ENCODE data around the gene GREB1.

Gene GREB1

DNA sequence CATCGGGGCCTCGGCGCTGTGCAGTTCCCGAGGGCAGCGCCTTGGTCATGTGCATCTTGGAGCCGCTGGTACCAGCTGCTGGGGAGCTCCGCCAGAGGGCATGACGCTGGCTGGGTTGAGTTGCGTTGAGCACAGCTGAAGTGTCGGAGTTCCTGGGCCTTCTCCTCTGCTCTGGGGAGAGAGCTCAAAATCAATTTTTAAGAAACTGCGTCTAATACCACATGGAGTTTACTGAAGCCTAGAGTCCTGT, 48.7 kb downstream of the GREB1 start:
- DNase-seq, result no peak

DNA sequence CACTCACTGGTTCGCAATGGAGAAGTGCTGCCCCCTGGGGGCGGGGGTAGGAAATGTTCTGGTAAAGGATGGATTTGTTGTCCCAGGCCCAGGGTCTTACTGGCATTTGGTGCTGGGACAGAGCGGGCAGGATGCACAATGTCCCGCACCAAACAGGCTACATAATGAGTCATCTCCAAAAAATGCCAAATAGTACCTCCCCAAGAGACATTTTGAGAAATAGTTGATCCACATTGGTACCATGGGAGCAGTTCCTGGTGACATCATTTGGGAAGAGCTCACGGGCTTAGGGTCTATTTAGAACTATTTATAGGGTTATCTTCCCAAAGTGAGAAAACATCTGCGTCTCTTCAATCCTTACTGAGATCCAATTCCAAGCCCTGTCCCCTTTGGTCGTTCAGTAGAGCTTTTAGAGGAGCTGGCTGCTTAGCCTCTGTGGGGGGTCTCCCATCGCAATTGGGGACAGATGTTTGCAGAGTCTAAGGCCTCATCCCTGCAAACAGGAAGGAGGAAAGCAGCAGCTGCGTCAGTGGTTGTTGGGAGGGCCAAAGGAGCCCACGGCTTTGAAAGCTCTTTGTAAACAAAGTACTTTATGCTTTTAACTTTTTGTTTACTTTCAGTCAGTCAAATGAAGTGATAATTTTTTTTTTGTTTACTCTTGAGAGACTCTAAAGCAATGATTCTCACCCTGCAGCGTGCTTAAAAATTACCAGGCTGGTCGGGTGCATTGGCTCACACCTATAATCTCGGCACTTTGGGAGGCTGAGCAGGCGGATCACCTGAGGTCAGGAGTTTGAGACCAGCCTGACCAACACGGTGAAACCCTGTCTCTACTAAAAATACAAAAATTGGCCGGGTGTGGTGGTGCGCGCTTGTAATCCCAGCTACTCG, 49.3 kb downstream of the GREB1 start:
- peak; percentile 16 for DNase-seq

DNA sequence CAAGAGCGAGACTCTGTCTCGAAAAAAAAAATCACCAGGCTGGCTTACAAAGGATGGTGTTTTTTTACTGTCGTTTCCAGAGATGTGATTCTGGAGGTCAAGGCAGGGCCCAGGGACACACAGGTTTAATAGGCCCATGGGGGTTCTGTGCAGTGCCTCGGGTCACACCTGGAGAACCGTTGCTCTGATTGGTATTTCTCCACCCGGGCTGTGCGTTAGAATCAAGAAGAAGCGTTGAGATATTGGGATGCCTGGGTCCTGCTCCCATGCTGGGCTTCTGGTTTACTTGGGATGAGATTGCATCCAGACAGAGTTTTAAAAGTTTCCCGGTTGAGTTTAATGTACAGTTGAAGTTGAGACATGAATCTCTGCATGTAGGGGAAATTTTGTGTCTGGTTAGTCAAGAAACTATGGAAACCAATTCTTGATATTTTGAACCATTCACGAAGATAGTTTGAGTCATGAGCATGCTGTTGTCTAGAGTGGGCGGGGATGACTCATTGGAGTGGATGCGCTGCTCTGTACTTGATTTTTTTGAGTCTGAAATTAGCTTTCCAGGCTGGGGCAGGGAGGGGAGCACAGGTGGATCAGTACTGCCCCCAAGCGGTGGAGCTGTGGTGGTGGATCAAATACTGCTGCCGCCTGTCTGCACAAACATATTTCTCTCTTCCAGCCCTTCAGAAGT, 50.1 kb downstream of the GREB1 start:
- DNase-seq, result peak; percentile 13

DNA sequence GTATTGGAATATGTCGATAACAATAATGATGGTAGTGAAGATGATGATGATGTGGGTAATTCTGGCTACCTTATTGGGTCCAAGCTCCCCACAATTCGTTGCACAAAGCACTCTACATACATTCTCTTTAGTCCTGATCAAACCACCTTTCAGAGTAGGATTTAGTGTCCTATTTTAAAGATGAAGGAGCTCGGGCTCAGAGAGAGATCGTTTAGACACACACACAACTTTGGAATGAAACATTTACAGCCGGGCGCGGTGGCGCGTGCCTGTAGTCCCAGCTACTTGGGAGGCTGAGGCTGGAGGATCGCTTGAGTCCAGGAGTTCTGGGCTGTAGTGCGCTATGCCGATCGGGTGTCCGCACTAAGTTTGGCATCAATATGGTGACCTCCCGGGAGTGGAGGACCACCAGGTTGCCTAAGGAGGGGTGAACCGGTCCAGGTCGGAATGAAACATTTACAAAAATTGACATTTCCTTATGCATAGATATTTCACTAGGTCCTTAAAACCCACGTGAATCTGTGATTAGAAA, 50.7 kb downstream of the GREB1 start:
- DNase-seq, result no peak

DNA sequence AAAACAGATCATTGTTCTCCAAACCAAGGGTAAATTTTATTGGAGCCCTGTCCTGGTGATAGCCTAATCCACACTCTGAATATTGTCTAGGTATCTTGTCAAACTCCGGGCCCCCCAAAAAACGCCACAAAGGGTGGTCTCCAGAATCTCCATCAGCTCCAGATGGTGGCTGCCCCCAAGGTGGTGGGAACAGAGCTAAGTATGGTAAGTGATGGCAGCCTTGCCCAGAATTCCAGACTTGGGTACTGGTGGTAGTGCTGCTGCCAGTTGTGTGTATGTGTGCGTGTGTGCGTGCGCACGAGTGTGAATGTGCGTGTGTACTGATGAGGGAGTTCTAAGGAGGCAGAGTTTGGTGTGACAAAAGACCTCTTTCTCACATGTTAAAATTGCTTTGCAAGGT, 51.2 kb downstream of the GREB1 start:
- no peak for DNase-seq

DNA sequence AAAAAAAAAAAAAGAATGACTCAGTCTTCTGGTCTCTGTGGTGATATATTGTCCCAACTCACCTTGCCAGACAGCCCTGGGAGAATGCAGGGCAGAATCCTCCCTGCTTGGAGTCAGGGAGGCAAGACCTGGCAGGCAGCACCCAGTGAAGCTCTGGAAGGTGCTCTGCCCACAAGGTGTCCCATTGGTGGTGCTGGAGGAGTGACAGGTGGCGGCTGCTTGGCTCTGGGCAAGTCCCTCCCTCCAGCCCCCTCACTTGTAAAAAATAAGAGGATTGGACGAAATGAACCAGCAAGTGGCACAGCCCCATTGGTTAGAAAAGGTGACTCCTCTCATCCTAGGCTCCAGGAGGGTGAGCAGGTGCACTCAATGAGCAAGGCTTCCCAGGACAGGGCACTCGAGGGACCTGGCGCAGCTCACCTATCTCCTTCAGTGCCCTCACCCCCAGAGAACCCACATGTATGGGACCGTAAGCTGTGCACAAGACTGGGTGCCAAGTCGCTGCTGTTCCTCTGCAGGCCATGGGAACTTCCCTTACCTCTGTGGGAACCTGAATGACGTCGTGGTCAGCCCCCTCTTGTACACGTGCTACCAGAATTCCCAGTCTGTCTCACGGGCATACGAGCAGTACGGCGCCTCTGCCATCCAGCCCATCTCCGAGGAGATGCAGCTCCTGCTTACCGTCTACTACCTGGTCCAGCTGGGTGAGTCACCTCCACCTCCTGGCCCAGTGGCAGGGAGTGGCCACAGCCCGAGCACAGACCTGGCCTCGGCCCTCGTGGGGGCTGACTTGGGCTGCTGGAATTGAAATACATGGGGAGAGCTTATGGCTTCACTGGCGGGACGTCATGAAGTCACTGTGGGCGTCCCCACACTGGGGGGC, 54.6 kb downstream of the GREB1 start:
- no peak for DNase-seq

DNA sequence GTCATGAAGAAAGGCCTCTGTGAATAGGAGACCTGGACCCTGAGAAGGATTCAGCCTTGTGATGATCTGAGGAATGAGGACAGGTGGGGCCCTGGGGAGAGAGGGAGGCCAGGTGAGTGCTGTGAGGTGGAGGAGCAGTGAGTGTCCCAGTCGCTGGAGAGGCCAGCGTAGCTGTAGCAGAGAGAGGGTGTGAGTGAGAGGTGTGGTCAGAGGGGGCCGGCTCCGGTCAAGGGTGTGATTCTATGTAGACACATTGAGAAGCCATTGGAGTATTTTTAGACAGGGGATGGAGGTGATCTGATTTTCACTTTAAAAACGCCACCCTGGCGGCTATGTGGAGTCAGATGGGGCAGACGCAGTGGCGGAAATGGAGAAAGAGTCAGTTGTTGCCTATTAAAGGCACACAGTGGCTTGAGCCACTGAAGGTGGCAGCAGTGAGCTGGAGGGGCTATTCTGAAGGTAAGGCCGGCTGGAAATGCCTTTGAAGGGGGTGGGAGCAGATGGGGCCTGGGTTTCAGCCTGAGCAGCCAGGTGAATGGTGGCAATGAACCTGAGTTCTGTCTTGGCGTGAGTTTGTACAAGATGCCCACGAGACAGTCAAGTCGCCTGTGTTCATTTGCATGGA, 55.6 kb downstream of the GREB1 start:
- DNase-seq, result no peak

DNA sequence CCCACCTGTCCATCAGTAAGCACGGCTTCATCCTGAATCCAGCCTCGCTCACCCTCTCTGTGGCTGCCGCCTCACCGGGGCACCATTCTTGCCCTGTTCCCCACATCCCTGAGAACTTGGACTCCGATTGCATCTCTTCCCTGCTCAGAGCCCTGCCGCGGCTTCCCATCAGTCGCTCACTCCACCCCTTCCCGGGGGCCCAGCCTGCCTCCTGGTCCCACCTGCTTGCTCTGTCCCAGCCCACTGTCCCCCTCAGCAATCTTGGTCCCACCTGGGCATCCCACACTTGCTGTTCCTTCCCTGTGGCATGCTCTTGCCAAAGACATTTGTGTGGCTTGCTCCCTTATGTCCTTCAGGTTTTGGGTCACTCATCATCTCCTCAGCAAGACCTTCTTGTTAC, 56.3 kb downstream of the GREB1 start:
- no peak for DNase-seq

DNA sequence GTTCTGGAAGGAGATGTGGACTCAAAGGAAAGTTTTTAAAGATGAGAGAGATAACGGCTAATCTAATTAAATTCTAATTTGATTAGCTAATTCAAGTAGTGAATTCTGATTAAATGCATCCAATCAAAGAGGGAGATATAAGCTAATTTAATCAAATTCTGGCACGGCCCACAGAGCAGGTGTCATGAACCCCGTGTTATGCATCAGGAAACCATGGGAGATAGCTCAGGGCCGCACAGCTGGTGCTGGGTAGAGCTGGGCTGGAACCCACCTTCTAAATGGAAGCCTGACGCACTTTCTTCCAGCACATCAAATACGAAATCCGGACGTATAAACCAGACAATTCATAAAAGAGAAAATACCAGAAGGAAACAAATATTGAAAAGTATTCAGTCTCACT, 57.2 kb downstream of the GREB1 start:
- DNase-seq, result no peak

DNA sequence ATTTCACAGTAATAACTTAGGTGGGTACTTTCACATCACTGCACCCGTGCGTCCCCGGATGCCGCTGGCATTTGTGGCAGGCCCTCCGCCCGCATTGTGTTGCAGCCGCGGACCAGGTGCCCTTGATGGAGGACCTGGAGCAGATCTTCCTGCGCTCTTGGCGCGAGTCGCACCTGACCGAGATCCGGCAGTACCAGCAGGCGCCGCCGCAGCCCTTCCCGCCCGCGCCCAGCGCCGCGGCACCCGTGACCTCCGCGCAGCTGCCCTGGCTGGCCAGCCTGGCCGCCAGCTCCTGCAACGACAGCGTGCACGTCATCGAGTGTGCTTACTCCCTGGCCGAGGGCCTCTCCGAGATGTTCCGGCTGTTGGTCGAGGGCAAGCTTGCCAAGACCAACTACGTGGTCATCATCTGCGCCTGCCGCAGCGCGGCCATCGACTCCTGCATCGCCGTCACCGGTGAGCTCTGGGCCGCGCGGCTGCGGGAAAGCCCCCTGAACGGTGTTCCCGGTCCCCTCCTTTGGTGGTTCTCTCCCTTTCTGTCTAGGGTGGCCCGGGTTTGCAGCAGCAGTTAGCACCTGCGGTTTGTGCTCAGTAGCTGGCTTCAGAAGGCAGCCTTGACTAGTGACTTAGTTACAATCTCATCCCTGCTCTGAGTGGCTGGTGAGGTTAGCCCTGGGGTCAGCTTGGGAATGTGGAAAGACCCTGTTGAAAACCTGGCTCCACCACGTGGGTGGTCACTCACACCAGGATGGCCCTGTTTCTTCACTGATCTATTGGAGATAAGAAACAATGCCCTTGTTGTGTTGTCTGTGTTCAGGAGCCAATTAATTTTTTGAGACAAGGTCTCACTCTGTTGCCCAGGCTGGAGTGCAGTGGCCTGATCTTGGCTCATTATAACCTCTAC, 59.1 kb downstream of the GREB1 start:
- DNase-seq, result no peak

DNA sequence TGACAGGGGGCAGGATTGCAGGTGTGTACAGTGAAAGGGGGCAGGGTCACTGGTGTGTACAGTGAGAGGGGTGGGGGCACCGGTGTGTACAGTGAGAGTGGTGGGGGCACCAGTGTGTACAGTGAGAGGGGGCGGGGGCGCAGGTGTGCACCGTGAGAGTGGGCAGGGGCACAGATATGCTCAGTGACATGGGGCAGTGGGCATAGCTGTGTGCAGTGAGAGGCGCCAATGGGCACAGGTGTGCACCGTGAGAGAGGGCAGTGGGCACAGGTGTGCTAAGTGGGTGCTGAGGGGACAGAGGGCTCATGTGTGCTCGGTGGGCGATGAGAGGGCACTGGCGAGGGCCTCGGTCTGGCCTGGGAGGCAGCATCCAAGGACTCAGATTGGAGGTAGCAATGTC, 63.0 kb downstream of the GREB1 start:
- no peak for DNase-seq

DNA sequence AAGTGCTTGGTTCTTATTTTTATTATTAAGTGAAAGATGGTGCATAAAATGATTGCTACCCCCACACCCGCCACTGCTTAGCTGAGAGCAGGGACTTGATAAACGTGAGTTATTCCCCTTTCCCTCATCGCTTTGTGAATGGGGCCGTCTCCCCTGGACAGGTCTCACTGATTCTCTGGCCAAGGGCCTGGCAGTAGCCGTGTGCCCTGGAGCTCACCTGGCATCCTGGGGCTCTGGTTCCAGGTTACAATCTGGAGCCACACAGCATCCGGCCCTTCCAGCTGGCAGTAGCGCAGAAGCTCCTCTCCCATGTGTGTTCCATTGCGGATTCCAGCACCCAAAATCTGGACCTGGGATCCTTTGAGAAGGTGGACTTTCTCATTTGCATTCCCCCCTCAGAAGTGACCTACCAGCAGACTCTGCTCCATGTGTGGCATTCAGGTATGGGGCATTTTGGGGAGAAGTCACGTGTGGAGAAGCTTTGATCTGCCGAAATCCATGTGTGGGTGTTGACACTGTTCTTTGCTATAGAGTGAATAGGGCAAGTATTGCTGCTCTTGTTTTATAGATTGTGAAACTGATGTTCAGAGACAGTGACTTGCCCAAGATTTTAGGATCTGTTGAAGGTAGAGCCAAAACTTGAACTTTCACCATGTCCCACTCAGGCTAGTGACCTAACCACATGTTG, 63.8 kb downstream of the GREB1 start:
- DNase-seq, result no peak

DNA sequence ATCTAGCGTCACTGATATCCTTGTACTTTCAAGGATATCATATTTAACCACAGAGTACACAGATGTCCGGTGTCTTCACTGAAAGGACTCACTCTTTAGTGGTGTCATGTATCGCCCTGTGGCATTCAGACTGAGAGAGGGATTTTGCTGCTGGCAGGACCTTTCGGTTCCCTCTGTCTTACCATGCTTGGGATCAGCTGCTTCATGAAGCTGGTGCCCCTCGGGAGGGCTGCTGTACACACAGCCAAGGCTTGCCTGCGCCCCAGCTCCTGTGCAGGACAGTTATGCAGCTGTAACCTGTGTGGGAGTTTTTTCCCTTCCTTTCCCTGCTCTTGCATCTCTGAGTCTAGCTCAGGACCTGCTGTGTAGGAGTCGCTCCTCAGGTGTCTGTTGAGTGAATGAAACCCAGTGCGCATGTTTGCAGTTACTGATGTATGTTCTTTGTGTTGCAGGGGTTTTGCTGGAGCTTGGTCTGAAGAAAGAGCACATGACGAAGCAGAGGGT, 64.4 kb downstream of the GREB1 start:
- peak; percentile 26 for DNase-seq

DNA sequence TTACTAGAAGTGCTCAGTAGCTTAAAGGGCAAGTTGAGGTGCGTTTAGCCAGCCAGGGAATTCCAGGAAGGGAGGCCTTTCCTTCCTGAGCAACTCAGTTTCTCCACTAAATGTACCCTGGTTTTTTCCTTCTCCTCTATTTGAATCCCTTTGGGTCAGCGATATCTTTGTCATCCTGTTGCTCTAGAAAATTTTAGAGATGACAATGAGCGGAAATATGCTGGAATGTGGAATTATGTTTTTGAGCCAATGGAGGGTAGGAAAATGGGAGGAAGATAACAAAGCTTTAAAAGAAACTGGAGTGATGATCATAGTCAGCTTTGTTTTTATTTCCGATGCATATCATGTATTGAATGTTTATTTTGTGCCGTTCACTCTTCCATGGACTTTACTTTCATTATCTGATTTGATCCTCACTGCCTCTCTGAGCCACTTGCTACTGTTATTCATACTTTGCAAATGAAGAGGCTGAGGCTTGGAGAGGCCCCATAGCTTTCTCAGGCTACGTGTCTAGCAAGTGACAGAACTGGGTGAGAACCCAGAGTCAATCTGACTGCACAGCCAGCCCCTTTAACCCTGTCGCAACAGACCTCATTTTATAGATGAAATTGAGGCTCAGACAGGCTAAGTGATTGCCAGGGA, 68.8 kb downstream of the GREB1 start:
- DNase-seq, result no peak

DNA sequence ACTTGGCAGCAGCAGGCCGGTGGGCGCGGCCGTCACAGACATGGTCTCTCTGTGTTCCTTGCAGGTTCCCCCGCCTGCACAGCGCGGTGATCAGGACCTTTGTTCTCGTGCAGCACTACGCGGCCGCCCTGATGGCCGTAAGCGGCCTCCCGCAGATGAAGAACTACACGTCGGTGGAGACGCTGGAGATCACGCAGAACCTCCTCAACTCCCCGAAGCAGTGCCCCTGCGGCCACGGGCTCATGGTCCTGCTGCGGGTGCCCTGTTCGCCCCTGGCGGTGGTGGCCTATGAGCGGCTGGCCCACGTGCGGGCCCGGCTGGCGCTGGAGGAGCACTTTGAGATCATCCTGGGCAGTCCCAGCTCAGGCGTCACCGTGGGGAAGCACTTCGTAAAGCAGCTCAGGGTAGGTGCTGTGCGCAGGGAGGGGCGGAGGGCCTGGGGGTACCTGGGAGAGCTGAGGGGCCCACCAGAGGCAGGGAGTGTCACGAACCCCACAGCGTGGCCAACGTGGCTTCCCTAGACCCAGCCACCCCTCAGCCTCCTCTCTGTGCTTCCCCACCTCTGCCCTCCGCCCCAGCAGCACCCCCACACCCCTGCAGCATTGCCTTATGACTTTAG, 76.9 kb downstream of the GREB1 start:
- DNase-seq, result no peak

DNA sequence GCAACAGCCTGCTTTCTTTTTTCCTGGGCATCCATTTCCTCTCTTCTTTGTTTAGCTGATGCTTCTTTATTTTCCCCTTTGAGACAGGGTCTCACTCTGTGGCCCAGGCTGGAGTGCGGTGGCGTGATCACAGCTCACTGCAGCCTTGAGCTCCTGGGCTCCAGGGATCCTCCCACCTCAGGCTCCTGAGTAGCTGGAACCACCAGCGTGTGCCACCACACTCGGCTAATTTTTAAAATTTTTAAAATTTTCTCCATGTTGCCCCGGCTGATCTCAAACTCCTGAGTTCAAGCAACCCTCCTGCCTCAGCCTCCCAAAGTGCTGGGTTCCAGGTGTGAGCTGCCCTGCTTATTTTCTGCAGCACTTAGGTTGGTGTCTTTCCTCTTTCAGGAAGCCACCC, 77.4 kb downstream of the GREB1 start:
- no peak for DNase-seq

DNA sequence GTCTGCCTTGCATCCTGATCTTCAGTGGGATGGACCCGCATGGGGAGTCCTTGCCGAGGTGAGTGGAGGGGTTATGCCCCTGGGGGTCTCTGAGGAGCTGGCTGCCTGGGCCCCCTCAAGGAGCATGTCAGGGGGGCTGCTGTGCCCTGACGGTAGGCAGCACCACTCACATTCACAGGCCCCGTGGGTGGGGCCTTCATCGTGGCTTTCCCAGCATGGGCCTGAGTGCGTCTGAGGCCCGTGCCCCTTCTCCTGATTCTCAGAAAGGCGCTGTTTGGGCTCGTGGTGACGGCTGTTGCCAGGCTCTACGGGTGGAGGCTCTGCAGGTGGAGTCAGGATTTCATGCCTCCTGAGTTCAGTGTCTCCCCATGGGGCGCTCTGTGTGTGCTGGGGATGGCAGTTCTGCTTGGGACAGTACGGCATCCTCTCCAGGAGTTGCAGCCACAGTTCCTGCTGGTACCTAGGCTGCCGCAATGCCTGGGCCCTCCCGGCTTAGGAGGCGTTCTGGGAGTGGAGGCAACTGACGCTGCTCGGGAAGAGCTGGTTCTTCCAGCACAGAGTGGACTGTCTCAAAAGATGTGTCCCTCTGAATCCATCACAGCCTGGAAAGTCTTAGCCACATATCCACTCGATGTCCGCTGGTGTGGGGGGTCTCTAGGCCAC, 78.8 kb downstream of the GREB1 start:
- DNase-seq, result no peak

DNA sequence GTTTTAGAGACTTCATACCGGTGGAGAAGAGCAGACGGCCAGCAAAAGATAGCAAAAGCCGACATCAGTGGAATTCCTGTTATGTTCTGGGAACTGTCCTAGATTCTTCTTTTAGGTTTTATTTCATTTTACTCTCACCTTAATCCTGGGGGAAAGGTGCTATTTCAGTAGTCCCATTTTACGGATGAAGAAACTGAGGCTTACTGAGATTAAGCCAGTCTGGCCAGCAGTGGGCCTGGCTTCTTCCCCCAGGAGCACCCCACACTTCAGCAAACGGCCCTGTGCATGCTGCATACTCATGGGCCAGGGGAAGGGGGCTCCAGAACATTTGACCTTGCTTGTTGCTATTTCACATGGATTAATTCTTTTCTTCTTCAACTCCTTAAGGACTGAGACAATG, 79.5 kb downstream of the GREB1 start:
- DNase-seq, result no peak

DNA sequence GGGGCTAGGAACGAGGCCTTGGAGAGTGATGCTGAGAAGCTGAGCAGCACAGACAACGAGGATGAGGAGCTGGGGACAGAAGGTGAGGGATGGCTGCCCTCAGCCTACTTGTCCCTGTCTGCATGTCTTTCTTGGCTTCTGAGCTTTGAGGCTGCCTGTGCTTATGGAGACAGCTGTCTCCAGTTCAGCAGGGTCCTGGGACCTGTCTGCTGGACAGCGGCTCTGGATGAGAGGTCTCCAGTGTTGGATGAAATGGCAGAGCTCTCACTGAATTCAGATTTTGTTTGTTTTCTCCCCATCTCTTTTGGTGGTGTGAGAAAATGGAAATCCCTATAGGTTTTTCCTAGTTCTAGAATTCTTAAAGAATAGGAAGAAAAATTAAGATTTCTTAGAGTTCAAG, 81.4 kb downstream of the GREB1 start:
- DNase-seq, result no peak

All from NCI-H2107 (cell line).